Hepatocyte (in vitro differentiated cells): Measurements from ENCODE around the gene PLXNA2. TPM values are rescaled to one million over a fixed set of nuclear protein-coding genes. Genes with fewer than 3 reads are reported as not detected.

Experiments used
- DNase-seq: peaks from one replicate; pipeline ENCODE4 v3.0.0-alpha.2; 2016; ENCODE audit warnings: low spot score
- H2AFZ ChIP-seq: fragments of 200-600 bp; sonication (generic); 2 replicates; pipeline ENCODE4 v1.6.0; 2016; ENCODE audit warnings: antibody characterized with exemption, mild to moderate bottlenecking
- H3K27ac ChIP-seq: fragments of 200-600 bp; sonication (generic); 2 replicates; pipeline ENCODE4 v1.5.1; 2016; ENCODE audit warnings: mild to moderate bottlenecking
- H3K27me3 ChIP-seq: fragments of 200-600 bp; sonication (generic); 2 replicates; pipeline ENCODE4 v1.6.1; 2016
- H3K36me3 ChIP-seq: fragments of 200-600 bp; sonication (generic); replicated peaks from 2 replicates; pipeline ENCODE4 v1.5.1; 2016; ENCODE audit warnings: low read depth; ENCODE audit not compliant: insufficient read depth
- H3K4me1 ChIP-seq: fragments of 200-600 bp; sonication (generic); 2 replicates; pipeline ENCODE4 v1.5.1; 2016; ENCODE audit warnings: mild to moderate bottlenecking, moderate library complexity; ENCODE audit not compliant: insufficient read depth
- H3K4me2 ChIP-seq: fragments of 200-600 bp; sonication (generic); 2 replicates; pipeline ENCODE4 v1.6.0; 2016
- H3K4me3 ChIP-seq: fragments of 200-600 bp; sonication (generic); 2 replicates; pipeline ENCODE4 v1.5.1; 2016; ENCODE audit warnings: mild to moderate bottlenecking
- H3K79me2 ChIP-seq: fragments of 200-600 bp; sonication (generic); 2 replicates; pipeline ENCODE4 v1.6.0; 2017; ENCODE audit warnings: mild to moderate bottlenecking
- H3K9me2 ChIP-seq: fragments of 200-600 bp; sonication (generic); replicated peaks from 2 replicates; pipeline ENCODE4 v1.6.0; 2017; ENCODE audit warnings: mild to moderate bottlenecking; ENCODE audit not compliant: insufficient read depth
- H3K9me3 ChIP-seq: fragments of 200-600 bp; sonication (generic); 2 replicates; pipeline ENCODE4 v1.5.1; 2016; ENCODE audit warnings: low read depth, mild to moderate bottlenecking
- H4K20me1 ChIP-seq: fragments of 200-600 bp; sonication (generic); 2 replicates; pipeline ENCODE4 v1.6.0; 2016; ENCODE audit warnings: mild to moderate bottlenecking; ENCODE audit not compliant: insufficient read depth, poor library complexity, severe bottlenecking
- CTCF ChIP-seq: fragments of 200-600 bp; sonication (generic); IDR thresholded peaks from 2 replicates; pipeline ENCODE4 v1.5.1; 2016; ENCODE audit warnings: antibody characterized with exemption, mild to moderate bottlenecking; ENCODE audit not compliant: poor library complexity
- EZH2 ChIP-seq: fragments of 200-600 bp; sonication (generic); IDR thresholded peaks from 2 replicates; pipeline ENCODE4 v1.6.1; 2016; ENCODE audit warnings: antibody characterized with exemption, mild to moderate bottlenecking, borderline replicate concordance
- EZH2phosphoT487 ChIP-seq: fragments of 200-600 bp; sonication (generic); IDR thresholded peaks from one replicate; pipeline ENCODE4 v1.6.1; 2018; ENCODE audit warnings: antibody characterized with exemption, mild to moderate bottlenecking, low read depth, moderate library complexity; ENCODE audit not compliant: unreplicated experiment, severe bottlenecking
- WGBS: methylation state at CpG from one replicate; pipeline ENCODE4 v1.1.6; 2016; ENCODE audit warnings: low lambda C conversion rate; ENCODE audit errors: missing lambda C conversion rate; 5-methylcytosine and 5-hydroxymethylcytosine counted together
- polyA plus RNA-seq: library from polyadenylated mRNA; unstranded; fragments of >200 nt; fragmentation: Nextera tagmentation; extraction: Ambion mirVana; gene quantifications from 2 replicates; pipeline ENCODE4 v1.2.1, GENCODE V29; 2016
- total RNA-seq: library from RNA; depleted of rRNA; stranded (reverse); fragments of >200 nt; gene quantifications from 2 replicates; pipeline ENCODE4 v1.2.3, GENCODE V29; 2014

PLXNA2 gene
- total and polyA plus RNA-seq, 2 experiments from 2014 or later = 9.8 to 13.1 TPM

- peaks cover 2% of the 10 kb centered on the region for H4K20me1 ChIP-seq
- no peaks in the 10 kb centered on the region for H3K36me3 ChIP-seq
- H3K4me3 ChIP-seq = no peak overlapping the region
- TF ChIP-seq EZH2 = no peak
- no peaks in the 10 kb centered on the region for H3K9me2 ChIP-seq
- H3K79me2 ChIP-seq = peaks cover 53% of the 10 kb centered on the region
- no peaks in the 10 kb centered on the region for H3K9me3 ChIP-seq
- H3K27ac ChIP-seq = no peak overlapping the region
- 57% methylated on average over 7 of the region's 7 CpGs for WGBS
- H3K4me2 ChIP-seq = no peak overlapping the region
- H3K27me3 ChIP-seq = no peaks in the 10 kb centered on the region
- no peak overlapping the region for H2AFZ ChIP-seq
- no peak for DNase-seq
- peaks cover 40% of the 10 kb centered on the region for H3K4me1 ChIP-seq
Observed at GRCh38 chr1:208231881-208232661, 12.1 kb downstream of the PLXNA2 start.

- Histone ChIP-seq H3K9me3 (no peaks in the 10 kb centered on the region), H3K4me1 (peaks cover 39% of the 10 kb centered on the region), H3K27me3 (no peaks in the 10 kb centered on the region), H3K4me2 (no peak overlapping the region), H3K4me3 (no peak overlapping the region), H3K27ac (no peak overlapping the region), H4K20me1 (peaks cover 2% of the 10 kb centered on the region), H3K9me2 (no peaks in the 10 kb centered on the region), H3K79me2 (peaks cover 47% of the 10 kb centered on the region), H3K36me3 (no peaks in the 10 kb centered on the region), H2AFZ (no peak overlapping the region)
- DNase-seq = no peak
- 65% methylated on average over 15 of the region's 15 CpGs for WGBS
- TF ChIP-seq EZH2 (no peak), EZH2phosphoT487 (no peak)
Observed at GRCh38 chr1:208230668-208231529, 13.3 kb downstream of the PLXNA2 start.

- TF ChIP-seq EZH2phosphoT487 (no peak), CTCF (no peak), EZH2 (no peak)
- Histone ChIP-seq H3K4me2 (no peak overlapping the region), H3K36me3 (no peaks in the 10 kb centered on the region), H3K9me3 (no peaks in the 10 kb centered on the region), H3K4me1 (peaks cover 32% of the 10 kb centered on the region), H3K9me2 (no peaks in the 10 kb centered on the region), H2AFZ (no peak overlapping the region), H3K79me2 (peaks cover 48% of the 10 kb centered on the region), H3K27ac (no peak overlapping the region), H3K4me3 (no peak overlapping the region), H3K27me3 (no peaks in the 10 kb centered on the region), H4K20me1 (peaks cover 2% of the 10 kb centered on the region)
- 73% methylated on average over 2 of the region's 2 CpGs for WGBS
- DNase-seq = no peak
Observed at GRCh38 chr1:208228550-208228949, 15.6 kb downstream of the PLXNA2 start.

GRCh38 chr1:208228026-208228425 lies 16.2 kb downstream of the PLXNA2 start:
- no peaks in the 10 kb centered on the region for H3K36me3 ChIP-seq
- no peaks in the 10 kb centered on the region for H3K9me2 ChIP-seq
- H3K4me1 ChIP-seq = peaks cover 28% of the 10 kb centered on the region
- no peak for TF ChIP-seq EZH2phosphoT487
- TF ChIP-seq CTCF = no peak
- no peak for TF ChIP-seq EZH2
- H4K20me1 ChIP-seq = peaks cover 2% of the 10 kb centered on the region
- 94% methylated on average over 3 of the region's 3 CpGs for WGBS
- no peak overlapping the region for H3K27ac ChIP-seq
- H3K4me2 ChIP-seq = no peak overlapping the region
- peaks cover 45% of the 10 kb centered on the region for H3K79me2 ChIP-seq
- DNase-seq = no peak
- no peaks in the 10 kb centered on the region for H3K9me3 ChIP-seq
- H3K27me3 ChIP-seq = no peaks in the 10 kb centered on the region
- no peak overlapping the region for H3K4me3 ChIP-seq
- H2AFZ ChIP-seq = no peak overlapping the region
